Stimulated activated CD8-positive, alpha-beta memory T cell treated with anti-CD3 and anti-CD28 coated beads, Interleukin-4, amount 100 ng/mL, for 24 hours (primary cell): Measurements from ENCODE around the gene BUD31.

Experiments used
- DNase-seq: peaks from one replicate; pipeline ENCODE4 v3.0.0-alpha.2; 2020; ENCODE audit warnings: low read depth

Gene BUD31

DNA sequence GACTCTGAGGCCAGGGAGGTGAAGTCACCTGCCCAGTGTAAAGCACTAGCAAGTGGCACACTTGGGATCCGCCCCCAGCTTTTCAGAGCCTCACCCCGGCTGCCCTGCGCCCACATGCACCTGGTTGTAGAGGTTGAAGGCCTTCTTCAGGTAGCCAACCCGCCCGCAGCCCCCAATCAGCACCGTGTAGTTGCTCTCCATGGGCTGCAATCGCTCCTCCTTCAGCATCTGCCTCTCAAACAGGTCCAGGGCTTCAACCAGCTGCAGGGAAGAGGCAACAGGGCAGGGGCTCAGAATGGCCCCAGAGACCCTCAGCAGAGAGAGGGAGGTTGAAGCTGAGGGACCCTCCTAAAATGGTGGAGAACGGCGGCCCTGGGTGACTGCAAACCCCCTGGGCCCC is 24.4 kb downstream of the BUD31 start:
- DNase-seq: no peak

GRCh38 chr7:99437946-99438572 is 29.3 kb downstream of the BUD31 start:
- no peak for DNase-seq

- DNase-seq: peak; percentile 88
Observed at GRCh38 chr7:99438573-99439480, 30.1 kb downstream of the BUD31 start, which contains the start of the genes CPSF4 and PTCD1. CPSF4 (plus strand) TSS chr7:99438943; CDS start chr7:99439083, 140 bp downstream. PTCD1 (minus strand) TSS chr7:99438798; CDS start chr7:99435242, 3,556 bp downstream.

DNA sequence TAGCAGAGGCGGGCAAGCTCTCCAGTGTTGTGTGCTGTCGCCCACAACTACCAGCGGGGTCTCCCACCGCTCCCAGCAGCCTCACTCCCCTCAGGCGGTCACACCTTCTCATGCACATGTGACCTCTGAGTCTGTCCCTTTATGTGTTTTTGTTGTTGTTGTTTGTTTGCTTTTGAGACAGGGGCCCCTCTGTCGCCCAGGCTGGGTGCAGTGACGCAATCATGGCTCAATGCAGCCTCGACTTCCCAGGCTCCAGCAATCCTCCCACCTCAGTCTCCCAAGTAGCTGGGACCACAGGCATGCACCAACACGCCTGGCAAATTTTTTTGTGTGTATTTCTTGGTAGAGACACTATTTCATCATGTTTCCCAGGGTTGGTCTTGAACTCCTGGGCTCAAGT is 31.4 kb downstream of the BUD31 start:
- DNase-seq: no peak

- no peak for DNase-seq
Observed at GRCh38 chr7:99446096-99446495, 37.3 kb downstream of the BUD31 start.

- DNase-seq: no peak
Observed at GRCh38 chr7:99447943-99448342, 39.2 kb downstream of the BUD31 start.

- no peak for DNase-seq
Observed at GRCh38 chr7:99448855-99449254, 40.1 kb downstream of the BUD31 start.

GRCh38 chr7:99449326-99449725 is 40.6 kb downstream of the BUD31 start:
- no peak for DNase-seq

GRCh38 chr7:99451936-99452335 is 43.2 kb downstream of the BUD31 start:
- DNase-seq: no peak

DNA sequence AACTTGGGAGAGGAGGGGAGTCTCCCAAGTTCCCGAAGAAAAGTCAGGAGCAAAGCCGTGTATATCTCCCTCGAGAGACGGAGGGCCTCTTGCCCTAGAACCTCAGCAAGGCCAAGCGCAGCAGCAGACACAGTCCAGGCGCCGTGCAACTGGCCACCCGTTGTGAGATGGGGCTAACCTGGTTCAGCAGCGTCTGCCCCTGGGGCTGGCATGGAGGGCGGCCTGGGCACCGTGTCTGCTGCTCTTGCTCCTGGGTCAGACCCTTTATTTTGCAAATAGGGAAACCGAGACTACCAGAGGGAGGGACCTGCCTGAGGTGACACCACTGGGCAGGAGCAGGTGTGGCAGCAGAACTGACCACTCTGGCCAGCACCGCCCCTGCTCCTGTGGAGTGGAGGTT is 43.8 kb downstream of the BUD31 start:
- no peak for DNase-seq

GRCh38 chr7:99453105-99453504 is 44.3 kb downstream of the BUD31 start:
- DNase-seq: no peak

DNA sequence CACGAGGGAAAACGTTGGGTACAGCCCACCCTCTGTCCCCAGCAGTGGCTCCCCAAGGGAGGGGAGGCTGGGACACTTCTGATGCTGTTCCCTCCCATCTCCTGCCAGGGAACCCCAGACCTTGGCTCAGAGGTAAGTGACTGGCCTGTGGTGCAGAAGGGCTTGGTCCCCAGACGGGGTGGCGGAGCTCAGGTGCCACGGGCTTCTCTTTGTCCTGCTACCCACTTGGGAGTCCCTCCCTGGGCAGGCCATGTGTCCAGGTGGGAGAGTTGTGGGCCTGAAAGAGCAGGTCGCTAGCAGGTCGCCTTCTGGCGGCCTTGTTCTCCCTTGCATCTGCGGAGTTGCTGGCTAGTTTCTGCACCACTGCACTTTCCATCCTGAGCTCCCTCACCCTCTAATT is 47.1 kb downstream of the BUD31 start:
- DNase-seq: no peak

DNA sequence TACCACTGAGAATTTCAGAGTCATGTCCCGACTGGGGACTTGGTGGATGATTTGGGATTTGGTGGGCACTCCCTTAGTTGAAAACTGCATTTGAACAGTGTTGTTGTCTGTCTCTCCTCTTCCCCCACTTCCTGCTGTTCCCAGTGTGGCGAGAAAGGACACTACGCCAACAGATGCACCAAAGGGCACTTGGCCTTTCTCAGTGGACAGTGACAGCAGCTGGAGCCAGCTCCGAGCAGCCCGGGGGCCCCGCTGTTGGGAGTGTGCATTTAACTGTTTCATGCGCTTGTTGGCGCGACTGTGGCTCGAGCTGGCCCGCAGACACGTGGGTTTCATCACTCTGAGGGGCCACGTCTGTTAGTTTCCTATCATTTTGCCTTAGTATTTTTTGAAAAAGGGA is 47.5 kb downstream of the BUD31 start:
- no peak for DNase-seq

DNA sequence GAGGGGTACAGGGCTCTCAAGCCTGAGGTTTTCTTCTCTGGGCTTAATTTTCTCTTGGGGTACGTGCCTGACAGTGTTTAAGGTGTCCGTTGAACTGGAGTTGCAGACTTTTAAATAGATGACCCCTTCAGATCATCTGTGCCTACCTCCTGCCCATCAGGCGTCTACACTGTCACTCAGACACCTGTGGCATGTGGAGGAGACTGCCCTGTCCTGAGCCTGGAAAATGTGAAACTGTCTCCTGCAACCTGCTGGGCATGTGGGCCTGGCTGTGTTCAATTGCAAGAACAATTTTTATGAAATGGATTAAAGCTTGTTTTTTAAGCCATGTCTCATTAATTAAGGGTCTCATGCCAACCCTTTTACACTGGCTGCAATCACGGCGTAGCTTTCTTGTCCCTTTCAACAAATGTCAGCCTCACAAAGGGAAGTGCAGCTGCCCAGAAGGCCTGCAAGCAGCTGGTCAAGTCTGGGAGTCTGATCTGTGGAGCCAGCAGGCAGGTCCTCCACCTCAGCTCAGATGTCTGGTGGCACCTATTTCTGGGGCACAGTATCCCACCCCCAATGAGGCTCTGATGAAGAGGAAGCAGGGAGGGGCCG is 48.4 kb downstream of the BUD31 start:
- no peak for DNase-seq

DNA sequence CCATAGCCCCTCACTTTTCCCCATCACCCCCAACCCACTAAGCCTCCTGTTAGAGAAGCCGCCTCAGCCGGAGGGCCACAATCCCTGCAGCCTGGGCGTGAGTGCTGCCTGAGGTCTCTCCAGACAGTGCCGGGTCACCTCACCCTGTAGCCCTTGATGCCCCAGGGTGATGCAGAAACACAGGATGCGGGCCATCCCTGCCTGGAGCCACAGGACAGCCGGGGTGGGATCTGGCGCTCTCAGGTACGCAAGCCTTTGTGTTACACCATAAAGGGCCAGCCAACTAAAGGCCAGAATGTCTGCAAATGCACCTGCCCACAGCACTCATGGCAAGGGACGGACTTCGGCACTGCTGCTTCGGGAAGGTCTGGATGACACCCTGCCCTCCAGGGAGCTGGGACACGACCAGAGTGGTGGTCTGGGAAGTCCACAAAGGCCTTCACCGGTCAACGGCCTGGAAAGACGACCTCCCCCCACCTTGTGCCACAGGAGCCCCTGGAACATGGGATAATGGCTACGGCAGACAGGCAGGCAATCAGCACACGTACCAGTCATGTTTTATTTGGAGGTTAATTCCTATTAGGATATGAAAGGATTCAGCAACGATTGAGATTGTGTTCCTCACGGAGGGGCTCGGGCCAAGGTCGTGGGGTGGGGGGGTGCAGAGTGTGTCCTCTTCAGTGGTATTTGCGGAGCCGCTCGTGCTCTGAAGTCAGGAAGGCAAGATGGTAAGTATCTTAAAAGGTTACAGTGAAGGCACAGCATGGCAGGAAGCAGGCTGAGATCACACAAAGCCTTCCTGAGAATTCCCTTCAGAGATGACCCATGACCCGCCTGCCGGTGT is 49.1 kb downstream of the BUD31 start:
- no peak for DNase-seq

DNA sequence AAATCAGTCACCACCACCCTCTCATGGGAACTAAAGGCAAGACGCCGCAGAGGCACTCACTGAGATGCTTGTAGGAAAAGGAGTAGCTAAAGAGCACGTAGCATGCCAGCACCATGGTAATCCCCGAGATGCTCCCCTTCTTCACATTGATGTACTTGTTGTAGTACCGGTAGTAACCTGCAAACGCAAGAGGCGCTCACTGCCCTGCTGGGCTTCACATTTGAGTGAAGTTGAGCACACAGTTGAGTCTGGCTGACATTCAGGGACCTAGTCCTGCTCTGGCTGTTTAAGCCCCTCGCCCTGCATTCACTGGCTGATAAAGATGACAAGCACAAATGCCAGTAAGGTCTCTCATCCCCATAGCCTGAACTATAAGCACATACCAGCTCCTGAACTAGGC is 50.3 kb downstream of the BUD31 start:
- no peak for DNase-seq

DNA sequence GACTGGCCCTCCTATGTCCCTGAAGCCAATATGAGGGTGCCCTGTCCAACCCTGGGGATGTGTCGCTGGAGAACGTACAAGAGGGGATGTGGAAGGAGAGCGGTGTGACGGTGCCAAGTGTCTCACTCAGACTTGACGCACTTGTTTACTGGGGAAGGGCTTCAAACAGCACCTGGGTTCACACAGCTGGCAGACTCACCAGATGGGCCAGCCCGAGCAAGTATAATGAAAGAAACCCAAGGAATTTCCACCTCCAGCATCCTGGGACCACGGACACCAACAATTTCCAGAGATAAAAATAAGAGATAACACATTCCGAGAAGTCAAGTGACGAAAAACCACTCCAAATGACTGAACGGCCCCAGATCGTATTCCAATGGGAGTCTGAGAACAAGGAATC is 51.9 kb downstream of the BUD31 start:
- no peak for DNase-seq

GRCh38 chr7:99461221-99461620 is 52.5 kb downstream of the BUD31 start:
- no peak for DNase-seq

- DNase-seq: no peak
Observed at GRCh38 chr7:99465421-99465768, 56.6 kb downstream of the BUD31 start.

DNA sequence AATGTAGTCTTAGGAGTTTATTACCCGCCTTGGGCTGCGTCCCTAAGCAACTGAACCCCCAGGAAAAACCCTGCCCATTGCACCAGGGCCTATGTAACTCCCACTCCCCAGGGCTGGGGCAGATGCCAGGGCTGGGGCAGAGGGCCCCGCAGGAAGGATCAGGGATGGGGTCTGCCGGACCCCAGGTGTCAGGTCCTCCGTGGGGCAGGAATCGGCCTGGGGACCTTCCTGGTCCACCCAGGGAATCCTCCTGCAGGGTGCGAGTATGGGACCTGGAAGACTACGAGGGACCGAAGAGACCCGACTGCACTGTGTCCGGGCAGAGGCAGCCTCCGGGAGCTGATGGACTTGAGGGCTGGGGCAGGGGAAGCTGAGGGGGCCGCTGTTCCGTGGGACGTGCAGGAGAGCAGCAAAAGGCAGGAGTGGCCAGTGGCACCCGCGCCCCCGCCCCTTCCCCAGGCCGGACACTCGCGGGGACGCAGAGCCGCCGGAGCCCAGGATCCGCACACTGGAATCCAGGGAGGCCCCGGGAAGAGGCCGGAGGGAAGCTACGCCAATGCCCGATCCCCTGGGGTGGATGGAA is 59.7 kb downstream of the BUD31 start:
- DNase-seq: no peak
